ENCODE data around the gene EIF3I. TPM values are rescaled to one million over a fixed set of nuclear protein-coding genes. Genes with fewer than 3 reads are reported as not detected.

Gene EIF3I
- total RNA-seq, 1 donor from 2014 or later, result 125 TPM

DNA sequence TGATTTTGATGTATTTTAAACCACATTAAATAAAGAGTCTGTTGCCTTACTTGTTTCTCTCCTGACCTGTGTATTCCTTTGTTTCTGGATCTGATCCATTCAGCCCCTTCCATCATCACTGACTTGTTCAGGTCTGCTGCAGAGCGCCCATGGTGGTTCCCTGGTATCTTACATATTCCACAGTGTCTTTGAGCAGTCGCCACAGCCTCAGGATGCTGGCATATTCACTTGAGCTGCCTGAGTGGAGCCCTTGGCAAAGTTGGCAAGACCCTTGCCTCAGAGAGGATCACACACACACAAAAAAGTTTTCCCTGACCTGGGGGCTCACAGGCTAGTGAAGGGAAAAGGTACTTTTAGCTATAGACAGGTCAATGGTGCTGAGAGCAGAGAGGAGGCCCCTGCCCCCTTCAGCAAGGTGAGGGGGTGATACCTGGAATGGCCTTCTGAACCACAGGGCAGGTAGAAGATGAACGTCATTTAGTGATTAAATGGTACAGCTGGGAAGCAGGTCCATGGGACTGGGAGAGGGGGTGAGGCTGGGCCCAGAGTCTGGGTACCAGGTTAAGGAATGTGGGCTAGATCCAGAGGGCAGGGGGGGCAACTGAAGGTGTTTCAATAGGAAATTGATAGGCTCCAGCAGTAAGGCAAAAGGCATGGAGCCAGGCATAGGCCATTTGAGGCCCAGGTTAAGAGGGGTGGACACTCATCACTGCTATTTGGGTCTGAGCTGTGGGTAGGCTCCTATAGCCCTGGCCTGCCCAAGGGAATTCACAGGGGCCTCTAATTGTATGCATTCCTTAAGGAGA, 23.8 kb upstream of the EIF3I start:
- no peak for DNase-seq (ENCODE audit: low spot score)

DNA sequence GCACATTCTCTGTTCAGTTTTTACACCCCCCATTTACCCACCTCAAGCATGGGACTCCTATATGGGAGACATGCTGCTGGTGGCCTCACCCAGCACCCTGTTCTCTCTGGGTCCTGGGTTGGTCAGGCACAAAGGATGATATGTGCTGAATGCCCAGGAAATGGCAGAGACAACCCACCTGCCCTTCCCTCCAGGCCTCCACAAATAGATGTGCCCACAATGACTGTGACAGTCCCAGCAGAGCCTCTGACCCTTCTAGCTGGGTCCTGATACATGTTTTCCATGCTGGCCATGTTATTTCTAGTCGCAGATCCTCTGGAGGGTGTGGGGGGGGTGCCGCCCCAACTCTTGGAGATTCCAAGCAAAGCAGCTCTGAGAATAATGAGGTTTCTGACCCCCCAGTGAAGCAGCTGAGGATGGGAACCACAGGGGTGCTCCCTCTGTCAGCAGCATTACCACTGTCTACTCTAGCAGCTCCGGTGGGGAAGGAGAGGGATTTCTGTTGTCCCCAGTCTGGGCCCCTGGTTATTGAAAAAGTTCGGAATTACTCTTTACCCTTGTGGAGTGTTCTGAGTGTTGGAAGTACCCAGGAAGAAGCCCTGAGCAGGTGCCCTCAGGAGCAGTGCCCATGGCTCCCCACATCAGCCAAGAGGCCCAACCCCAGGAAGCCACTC, 23.0 kb upstream of the EIF3I start:
- no peak for DNase-seq (ENCODE audit: low spot score)

DNA sequence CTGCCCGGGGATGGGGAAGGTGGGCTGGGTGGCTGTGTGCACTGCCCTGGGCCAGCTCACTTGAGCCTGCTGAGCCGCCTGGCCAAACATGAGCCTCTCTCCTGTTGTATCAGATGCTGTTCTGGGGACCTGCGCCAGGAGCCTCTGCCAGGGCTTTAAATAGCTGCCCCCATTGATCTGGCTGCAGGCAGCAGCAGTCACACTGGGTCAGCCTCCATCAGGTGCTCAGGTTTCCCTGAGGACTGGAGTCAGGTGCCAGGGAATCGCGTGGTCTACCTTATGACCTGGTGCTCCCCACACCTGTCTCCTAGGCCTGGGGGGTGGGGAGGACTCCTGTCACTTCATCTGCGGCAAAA, 22.5 kb upstream of the EIF3I start:
- no peak for DNase-seq (ENCODE audit: low spot score)

DNA sequence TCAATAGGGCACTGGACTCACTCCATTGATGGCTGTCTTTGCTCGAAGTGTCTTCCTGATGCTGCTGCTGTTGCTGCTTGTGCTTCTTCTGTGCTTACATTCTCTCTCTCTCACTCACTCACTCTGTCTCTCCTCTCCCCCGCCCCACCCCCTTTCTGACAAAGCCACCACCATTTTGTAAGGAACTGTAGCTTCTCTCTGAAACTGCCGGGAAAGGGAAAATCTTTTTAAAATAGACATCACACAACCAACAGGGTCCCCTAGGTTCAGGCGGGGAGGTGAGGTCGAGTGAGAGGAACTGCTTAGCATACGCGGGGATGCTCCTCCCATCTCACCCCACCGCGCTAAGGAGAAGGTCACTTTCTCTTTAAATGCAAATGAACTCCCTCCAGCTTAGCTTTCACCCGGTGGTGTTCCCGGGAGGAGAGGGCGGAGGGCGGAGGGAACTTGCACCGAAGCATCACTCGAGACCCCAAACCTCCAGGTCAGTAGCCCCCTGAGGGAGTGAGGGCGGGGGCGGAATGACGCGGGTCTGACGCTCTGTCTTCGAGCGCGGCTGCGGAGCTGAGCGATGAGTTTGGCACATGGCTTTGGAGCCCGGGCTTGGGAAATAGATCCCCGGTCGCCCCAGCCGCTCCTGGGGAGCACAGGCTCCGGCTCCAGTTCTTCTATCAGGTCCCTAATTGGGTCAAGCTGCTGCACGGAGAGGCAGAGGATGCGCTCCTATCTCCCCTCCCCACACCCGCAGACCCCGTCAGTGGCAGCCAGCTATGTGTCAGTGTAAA, 21.8 kb upstream of the EIF3I start, which contains the start of gene CCDC28B:
CCDC28B (plus strand) TSS at position 370 of the 785 bp plus-strand sequence. CDS start 1,341 bp downstream, outside the sequence.
- peak; percentile 87 for DNase-seq (ENCODE audit: low spot score)

DNA sequence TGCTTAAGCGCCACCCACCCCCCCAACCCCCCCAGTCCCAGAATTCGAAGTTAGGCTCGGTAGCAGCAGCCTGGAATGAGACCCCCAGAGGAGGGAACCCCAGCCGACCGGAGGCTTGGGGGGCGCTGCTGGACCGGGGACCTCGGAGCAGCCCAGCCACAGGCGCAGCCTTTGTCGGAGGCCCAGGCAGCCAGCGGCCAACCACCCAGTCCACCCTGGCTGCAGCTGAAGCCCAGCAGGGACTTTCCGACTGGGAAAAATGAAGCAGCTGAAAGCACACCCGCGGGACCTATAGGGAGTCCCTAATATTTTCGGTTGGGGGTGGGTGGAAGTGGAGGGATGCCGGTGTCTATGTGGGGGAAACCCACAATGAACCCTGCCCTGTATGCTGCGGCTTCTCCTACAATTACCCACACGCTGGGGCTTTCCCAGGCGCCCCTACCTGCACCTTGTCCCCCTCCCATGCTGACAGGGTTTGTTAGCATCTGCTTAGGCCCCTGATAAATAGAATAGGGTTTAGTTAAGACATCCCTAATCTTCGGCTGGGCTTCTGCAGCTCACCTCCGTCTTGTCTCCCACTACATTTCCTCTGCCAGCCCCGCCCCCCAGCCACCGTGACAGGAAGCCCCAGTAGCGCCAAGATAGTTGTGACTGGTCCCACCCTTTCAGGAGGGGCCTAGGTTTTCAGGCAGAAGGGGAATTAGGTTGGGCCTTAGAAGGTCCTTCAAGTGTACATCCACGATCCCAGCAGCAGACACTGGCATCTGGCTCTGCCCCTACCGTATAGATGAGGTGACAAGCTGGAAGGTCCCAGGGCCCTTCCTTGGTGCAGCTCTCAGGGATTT, 21.0 kb upstream of the EIF3I start:
- DNase-seq (ENCODE audit: low spot score), result peak; percentile 81

DNA sequence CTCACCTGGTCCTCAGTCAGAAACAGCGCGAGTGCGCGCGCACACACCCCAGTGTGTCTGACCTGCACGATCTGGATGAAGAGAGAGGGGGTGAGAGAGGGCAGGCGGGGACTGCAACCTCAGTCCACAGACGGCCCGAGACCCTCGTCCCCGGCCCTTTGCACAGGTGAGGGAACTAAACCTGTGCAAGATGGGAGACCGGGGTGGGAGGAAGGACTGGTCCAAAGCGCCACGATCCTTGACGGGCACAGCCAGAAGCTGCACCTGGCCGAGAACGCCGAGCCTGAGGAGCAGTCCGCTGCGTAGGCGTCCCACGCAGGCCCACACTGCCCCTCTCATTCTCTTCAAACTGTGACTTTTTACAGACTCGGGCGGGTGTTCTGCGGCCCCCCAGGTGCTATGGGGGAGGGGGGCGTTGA, 17.3 kb upstream of the EIF3I start:
- DNase-seq (ENCODE audit: low spot score), result no peak

DNA sequence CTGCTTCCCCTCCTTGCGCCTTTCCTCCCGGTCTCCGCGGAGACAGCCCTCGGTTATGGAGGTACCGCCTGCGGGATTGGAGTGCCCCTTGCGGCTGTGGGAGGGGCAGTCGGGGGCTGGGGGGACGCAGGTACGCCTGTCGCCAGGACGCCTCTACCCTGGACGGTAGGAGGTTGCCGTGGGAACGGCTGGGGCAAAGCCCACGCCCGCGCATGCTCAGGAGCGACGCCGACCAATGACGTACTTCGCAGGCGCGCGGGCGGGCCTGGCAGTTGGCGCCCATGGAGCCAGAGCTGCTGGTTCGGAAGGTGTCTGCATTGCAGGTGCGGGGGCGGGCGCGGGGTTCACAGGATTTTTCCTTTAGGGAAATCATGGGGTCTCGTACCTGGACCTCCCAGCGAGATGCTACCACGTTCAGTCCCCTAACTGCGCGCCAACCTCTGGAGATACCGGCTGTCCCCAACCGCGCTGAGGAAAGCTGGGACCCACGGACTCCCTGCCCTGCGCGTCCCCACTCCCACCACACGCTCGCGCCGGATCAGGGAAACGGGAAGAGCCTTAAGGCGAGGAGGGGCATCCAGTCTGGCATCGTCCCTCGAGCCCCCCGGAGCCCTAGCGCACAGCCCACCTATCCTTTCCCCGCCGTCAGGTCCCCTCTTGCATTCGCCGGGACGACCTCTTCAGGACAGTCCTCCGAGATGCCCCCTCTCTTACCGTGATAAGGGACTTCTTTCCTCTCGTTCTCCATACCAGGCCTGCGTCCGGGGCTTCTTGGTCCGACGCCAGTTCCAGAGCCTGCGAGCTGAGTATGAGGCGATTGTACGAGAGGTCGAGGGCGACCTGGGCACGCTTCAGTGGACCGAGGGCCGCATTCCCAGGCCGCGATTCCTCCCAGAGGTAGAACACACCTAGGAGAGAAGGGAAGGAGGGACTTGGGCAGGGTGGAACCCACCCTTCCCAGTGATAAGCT, 16.5 kb upstream of the EIF3I start, which contains the start of gene IQCC:
IQCC (plus strand) TSS at position 271 of the 970 bp plus-strand sequence; CDS start at position 282, 11 bp downstream.
- peak; percentile 89 for DNase-seq (ENCODE audit: low spot score)

DNA sequence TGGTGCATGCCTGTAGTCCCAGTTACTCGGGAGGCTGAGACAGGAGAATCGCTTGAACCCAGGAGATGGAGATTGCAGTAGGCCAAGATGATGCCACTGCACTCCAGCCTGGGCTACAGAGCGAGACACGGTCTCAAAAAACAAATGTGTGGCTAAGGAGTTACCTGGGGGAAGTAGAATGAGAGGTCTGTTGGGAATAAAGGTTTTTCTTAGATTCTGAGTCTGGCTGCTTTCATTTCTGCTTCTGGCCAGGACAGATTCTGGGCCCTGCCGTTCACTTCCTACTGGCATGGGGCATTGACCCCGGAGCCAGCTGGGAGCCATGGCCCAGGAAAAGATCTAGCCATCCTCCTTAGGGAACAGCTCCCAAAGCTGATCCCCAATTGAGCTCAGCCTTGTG, 13.7 kb upstream of the EIF3I start:
- no peak for DNase-seq (ENCODE audit: low spot score)

DNA sequence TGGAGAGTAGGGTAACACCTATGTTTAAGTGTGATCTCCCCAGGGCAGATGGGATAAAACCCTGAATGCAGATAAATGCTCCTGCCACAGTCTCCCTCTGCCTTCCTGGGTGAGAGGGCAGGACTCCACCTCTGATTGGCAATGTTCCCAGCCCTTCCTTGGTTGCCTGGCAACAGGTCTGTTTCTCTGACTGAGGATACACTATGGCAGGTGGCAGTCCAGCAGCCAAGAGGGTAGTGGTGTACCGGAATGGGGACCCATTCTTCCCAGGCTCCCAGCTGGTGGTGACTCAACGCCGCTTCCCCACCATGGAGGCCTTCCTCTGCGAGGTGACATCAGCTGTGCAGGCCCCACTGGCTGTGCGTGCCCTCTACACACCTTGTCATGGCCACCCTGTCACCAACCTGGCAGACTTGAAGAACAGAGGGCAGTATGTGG, 13.3 kb upstream of the EIF3I start, which contains the start of gene DCDC2B:
DCDC2B (plus strand) TSS at position 199 of the 438 bp plus-strand sequence; CDS start at position 204, 5 bp downstream.
- DNase-seq (ENCODE audit: low spot score), result peak; percentile 28

DNA sequence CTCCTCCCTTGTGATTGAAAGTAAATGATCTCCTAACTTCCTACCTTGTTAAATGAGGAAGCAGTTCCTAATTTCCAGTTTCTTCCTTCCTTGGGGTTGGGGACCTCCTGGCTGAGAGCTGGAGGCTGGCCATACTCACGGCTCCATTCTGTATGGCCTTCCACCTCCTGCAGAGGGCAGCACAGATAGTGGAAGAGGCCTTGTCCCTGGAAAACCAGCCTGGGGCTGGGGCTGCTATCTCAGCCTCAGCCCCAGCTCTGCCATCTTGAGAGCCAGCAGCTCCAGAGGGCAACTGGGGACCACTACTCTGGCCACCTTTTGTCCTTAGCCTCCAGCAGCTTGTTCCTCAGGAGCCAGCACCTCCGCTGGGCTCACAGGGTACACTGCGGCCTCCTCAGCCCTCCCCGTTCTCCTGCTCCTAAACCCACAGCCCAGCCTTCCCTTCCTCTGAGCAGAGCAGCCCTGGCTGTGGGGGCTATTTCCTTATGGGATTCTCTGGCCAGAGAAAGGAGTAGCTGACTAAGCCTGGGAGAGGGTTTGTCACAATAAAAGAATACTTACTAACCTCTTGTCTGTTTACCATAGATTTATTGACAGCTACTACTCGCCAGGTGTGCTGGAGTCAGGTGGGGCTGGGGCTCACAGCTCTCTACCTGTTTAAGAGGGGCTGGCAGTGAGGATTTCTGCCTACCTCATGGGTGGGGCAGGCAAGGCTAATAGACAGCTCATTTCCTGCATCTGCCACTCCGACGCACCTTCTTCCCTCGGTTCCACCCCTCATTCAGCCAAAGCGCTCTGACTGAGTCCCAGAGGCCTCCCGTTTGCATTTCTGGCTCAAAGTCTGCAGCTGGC, 6.4 kb upstream of the EIF3I start:
- peak; percentile 69 for DNase-seq (ENCODE audit: low spot score)

DNA sequence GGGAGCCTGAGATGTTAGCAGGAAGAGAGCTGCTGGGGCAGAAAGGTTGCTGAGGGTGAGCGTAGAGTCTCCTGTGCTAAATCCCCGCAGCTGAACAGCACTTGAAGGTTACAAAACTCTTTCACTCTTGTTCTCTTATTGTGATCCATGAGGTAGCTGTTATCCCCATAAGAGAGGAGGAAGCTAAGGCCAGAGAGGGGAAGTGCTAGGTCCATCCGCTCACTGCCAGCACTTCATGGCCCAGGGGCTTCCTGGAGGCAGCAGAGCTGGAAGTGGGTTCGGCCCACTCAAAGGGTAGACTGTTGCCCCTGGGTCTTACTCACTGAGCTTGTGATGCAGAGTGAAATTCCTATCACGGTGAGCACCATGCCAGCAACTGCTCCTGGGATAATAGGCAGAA, 5.6 kb upstream of the EIF3I start:
- DNase-seq (ENCODE audit: low spot score), result no peak

DNA sequence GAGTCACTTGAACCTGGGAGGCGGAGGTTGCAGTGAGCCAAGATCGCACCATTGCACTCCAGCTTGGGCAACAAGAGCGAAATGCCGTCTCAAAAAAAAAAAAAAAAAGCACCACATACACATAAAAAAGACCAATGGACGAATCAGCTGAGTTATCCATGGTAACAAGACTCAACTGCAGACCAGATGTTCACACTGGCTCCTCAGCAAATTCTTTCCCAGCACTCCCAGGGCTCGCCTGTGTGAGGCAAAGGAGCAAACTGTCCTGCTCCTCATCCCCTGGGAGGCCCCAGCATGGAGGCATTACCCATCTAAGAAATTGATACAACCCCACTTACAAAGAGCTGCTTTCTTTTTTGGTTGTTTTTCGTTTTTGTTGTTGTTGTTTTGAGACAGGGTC, 3.2 kb upstream of the EIF3I start:
- no peak for DNase-seq (ENCODE audit: low spot score)

DNA sequence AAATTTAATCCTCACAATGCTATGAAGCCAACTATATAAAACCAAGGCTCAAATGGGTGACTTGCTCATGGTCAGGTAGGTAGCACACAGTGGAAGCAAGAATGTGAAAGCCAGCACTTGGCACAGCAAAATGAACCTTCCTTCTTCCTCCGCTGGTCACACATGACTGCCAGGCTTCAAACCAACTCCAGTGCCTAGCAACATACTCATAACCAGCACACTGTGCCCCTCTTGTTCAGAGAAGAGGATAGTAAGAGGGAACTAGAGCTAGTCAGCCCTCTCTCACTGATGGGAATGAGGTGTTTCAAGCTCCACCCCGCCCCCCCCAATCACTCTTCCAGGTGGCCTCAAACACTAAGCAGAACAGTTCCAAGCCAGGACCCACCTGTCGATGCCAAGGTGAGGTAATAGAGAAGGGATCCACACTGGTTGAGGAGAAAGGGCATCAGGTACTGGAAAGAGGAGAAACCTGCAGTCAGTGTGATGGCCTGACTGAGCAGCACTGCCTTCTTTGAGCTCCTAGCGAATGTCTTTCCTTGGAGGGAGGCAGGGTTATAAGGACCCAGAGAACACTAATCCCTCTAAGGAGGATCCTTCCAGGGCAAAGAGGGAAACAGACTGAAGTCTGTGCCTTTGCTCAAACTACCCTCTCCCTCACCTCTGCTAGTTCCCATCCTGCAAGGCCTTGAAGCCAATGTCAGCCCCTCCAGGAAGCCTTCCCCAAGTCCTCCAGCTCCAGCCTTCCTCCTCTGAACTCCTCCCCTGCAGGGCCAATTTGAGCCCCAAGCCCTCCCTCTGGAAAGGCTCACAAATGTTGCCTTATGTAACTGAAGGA, 1.2 kb upstream of the EIF3I start:
- no peak for DNase-seq (ENCODE audit: low spot score)

DNA sequence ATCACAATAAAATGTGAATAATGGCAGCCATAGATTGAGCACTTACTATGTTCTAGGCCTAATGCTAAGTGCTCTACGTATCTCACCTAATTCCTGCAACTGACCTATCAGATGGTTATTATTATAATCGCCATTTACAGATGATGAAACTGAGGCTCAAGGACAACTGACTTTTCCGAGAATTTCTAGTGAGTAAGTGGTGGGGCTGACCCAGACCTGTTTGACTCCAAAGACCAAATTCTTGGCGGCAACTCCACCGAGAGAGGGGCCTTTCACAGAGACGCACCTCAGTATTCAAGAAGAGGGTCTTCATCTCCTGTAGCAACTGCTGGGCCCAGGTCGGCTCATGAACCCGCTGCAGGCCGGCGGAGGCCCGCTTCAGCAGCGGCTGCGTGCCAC, 627 bp upstream of the EIF3I start:
- DNase-seq (ENCODE audit: low spot score), result no peak

DNA sequence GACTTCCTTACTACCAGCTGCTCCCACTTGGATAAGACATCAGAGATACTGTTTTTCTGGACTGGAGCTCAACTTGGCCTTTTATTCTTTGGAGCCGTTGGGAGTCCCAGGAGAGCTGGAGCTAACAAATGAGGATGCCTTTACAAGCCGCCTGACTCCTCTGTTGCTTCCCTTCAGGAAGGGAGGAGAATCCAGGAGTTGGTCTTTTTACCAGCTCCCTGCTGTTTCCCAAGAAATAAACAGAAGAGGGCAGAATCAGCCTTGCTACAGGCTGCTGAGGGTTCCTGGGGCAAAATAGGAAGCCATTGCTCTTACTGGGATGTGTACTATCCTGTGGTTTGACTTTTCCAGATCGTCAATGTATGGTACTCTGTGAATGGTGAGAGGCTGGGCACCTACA, 1.5 kb downstream of the EIF3I start:
- no peak for DNase-seq (ENCODE audit: low spot score)

DNA sequence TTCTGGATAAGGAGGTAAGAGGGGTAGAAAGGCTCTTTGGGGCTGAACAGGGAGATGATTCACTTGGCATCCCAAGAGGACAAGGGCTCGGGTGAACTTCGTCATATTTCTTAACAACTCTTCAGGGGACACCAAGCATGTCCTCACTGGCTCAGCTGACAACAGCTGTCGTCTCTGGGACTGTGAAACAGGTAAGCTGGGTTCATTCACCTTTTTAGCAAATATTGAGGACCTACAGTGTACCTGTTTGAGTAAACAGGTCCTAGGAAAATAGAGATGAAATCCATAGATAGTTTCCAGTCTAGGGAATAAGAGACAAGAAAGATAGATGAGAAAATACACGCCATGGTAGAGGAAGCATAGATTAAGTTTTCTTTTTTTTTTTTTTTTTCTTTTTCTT, 2.1 kb downstream of the EIF3I start:
- no peak for DNase-seq (ENCODE audit: low spot score)

DNA sequence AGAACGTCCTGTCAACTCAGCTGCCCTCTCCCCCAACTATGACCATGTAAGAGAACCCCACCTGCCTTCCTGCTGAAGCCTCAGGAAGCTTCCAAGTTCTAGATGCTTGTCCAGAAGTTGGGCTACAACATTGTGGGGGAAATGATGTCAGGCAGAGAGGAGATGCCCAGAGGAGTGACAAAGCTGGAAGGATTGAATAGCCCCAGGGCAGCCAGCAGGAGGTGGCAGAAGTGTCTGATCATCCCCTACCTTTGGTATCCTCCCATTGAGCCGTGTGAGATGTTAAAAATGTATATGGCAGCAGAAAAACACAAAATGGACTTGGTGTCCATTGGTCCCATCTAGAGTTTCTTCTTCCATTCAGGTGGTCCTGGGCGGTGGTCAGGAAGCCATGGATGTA, 6.6 kb downstream of the EIF3I start:
- DNase-seq (ENCODE audit: low spot score), result no peak

DNA sequence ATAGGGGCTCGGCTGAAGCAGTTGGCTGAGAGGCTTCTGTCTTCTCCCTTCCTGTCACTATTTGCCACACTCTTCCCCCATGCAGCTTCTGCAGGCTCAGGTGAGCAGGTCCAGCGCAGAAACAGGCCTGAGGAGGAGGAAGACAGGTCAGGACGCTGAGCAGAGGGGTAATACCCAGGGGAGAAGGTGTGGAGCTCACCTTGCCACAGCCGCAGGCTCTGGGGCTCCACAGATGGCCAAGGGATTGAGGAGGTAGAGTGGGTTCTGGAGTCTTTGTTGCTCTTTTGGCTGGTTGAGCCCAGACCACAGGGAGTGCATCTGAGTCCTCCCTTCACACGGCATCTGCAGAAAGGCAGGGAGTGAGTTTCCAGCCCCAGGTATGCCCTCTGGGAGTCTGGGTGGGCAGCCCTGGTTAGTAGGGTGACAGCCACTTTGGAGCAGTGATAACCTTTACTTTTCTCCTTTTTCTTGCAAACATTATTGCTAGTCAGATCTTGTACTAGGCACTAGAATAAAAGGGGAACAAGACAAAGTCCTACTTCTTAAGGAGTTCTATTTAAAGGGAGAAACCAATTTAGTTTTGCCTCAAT, 9.7 kb downstream of the EIF3I start:
- no peak for DNase-seq (ENCODE audit: low spot score)

All from umbilical cord (tissue), 2 donors.